ENCODE measurements around the gene PAK4.
"Not testable (repeated sequence)": the region's sequence is repeated elsewhere in the genome, so short reads cannot be mapped to it uniquely, and the experiment has no call there.

Gene PAK4

DNA sequence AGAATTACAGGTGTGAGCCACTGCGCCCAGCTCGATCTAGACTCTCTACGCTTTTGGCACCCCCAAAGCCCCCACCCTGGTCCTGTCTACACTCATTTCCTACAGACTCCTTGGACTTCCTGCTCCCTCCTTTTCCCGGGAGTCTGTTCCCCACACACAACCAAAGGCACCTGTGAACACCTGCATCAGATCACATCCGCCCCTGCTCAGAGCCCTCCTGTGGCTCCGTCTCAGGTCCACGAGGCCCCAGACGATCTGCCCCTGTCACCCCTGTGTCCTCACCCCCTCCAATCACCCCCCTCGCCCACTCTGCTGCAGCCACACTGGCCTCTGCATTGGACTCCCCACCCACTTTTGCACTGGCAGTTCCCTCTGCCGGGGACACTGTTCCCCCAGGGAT is 12.4 kb upstream of the PAK4 start:
- TF ChIP-seq, protein P1, sequence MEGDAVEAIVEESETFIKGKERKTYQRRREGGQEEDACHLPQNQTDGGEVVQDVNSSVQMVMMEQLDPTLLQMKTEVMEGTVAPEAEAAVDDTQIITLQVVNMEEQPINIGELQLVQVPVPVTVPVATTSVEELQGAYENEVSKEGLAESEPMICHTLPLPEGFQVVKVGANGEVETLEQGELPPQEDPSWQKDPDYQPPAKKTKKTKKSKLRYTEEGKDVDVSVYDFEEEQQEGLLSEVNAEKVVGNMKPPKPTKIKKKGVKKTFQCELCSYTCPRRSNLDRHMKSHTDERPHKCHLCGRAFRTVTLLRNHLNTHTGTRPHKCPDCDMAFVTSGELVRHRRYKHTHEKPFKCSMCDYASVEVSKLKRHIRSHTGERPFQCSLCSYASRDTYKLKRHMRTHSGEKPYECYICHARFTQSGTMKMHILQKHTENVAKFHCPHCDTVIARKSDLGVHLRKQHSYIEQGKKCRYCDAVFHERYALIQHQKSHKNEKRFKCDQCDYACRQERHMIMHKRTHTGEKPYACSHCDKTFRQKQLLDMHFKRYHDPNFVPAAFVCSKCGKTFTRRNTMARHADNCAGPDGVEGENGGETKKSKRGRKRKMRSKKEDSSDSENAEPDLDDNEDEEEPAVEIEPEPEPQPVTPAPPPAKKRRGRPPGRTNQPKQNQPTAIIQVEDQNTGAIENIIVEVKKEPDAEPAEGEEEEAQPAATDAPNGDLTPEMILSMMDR (IDR thresholded peaks at IDR 0.05; ENCODE audit: borderline replicate concordance, insufficient read depth, low read depth, low read length), result no peak
- no peak overlapping the region for H3K4me3 ChIP-seq (ENCODE audit: low read depth, low read length)

DNA sequence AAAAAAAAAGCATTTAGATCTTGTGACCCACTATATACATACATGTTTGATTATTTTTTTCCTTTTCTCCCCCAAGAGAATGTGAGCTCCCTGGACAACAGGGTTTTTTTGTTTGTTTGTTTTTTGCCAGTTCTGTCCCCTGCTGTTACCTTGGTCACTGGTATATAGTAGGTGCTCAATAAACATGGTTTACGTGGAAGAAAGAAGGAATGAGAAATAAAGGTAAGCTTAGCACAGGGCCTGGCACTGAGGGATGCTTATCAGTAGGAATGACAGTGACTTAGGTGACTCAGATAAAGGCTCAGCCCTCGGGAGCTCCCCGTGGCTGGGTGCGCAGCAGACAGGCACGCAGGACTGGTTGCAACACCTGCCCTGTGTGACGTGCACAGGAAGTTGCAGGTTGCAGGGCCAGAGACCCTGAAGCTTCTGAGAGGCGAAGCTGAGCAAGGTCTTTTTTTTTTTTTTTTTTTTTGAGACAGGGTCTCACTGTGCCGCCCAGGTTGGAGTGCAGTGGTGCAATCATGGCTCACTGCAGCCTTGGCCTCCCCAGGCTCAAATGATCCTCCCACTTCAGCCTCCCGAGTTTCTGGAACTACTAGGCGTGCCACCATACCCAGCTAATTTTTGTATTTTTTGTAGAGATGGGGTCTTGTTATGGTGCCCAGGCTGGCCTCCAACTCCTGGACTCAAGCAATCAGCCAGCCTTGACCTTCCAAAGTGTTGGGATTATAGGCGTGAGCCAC is 10.3 kb upstream of the PAK4 start:
- no peak overlapping the region for H3K4me3 ChIP-seq (ENCODE audit: low read depth, low read length)
- TF ChIP-seq, protein P1 (IDR thresholded peaks at IDR 0.05; ENCODE audit: borderline replicate concordance, insufficient read depth, low read depth, low read length), result no peak

DNA sequence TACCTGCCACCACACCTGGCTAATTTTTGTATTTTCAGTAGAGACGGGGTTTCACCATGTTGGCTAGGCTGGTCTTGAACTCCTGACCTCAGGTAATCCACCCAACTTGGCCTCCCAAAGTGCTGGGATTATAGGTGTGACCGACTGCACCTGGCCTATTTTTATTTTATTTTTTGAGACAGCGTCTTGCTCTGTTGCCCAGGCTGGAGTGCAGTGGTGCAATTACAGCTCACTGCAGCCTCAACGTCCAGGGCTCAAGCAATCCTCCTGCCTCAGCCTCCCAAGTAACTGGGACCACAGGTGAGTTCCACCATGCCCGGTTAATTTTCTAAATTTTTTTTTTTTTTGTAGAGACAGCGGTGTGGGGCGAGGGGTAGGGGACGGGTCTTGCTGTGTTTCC is 8.6 kb upstream of the PAK4 start:
- not testable (repeated sequence) for H3K4me3 ChIP-seq (ENCODE audit: low read depth, low read length)

DNA sequence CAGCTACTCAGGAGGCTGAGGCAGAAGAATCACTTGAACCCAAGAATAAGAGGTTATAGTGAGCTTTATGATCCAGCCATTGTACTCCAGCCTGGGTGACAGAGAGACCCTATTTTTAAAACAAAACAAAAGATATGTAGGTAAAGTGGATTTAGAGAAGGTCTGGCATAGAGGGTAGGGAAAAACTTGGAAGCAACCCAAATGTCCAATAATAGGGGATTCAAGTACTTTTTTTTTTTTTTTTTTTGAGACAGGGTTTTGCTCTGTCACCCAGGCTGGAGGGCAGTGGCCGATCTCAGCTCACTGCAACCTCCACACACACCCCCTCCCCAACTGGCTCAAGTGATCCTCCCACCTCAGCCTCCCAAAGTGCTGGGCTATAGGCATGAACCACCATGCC is 5.8 kb upstream of the PAK4 start:
- TF ChIP-seq, protein P1 (IDR thresholded peaks at IDR 0.05; ENCODE audit: borderline replicate concordance, insufficient read depth, low read depth, low read length), result no peak
- H3K4me3 ChIP-seq (ENCODE audit: low read depth, low read length), result no peak overlapping the region

DNA sequence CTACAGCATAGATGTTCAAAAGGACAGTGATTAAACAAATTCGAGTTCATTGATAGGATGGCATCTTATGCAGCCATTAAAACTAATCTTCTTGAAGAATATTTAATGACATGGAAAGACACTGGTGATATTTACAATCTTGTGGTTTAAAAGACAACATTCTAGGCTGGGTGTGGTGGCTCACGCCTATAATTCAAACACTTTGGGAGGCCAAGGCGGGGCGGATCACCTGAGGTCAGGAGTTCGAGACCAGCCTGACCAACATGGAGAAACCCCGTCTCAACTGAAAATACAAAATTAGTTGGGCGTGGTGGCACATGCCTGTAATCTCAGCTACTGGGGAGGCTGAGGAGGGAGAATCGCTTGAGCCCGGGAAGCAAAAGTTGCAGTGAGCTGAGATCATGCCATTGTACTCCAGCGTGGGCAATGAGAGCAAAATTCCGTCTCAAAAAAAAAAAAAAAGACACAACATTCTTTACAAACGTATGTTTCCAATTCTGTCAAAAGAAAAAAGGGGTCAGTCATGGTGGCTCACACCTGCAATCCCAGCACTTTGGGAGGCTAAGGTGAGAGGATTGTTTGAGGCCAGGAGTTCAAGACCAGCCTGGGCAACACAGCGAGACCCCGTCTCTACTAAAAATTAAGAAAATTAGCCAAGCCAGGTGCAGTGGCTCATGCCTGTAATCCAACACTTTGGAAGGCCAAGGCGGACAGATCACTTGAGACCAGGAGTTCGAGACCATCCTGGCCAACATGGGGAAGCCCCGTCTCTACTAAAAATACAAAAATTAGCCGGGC is 2.5 kb upstream of the PAK4 start:
- TF ChIP-seq, protein P1 (IDR thresholded peaks at IDR 0.05; ENCODE audit: borderline replicate concordance, insufficient read depth, low read depth, low read length), result no peak

DNA sequence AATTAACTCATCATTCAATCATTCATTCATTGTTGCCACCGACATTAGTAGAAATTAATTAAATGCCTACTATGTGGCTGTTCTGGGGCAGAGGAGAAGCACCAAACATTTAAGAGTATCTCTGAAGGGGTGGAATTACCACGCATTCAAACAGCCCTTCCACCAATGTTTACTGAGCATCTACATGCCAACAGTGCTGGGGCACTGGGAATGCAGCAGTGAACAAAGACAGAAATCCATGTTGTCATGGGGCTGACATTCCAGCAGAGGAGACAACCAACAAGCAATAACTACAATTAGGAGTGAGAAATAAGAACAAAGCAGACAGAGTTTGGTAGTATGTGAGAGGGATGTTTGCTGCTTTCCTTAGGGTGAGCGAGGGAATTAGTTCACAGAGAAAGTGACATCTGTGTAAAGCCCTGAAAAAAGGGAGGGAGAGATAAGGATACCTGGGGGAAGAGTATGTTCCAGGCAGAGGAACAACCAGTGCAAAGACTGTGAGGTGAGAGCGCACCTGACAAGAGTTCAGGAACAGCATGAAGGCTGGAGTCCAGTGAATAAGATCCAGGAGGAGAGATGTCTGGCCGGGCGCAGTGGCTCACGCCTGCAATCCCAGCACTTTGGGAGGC is 1.3 kb upstream of the PAK4 start:
- H3K4me3 ChIP-seq (ENCODE audit: low read depth, low read length), result no peak overlapping the region
- TF ChIP-seq, protein P1 (IDR thresholded peaks at IDR 0.05; ENCODE audit: borderline replicate concordance, insufficient read depth, low read depth, low read length), result no peak

More for the DNA sequence above, 2.5 kb upstream of the PAK4 start:
- no peak overlapping the region for H3K4me3 ChIP-seq (ENCODE audit: low read depth, low read length)

DNA sequence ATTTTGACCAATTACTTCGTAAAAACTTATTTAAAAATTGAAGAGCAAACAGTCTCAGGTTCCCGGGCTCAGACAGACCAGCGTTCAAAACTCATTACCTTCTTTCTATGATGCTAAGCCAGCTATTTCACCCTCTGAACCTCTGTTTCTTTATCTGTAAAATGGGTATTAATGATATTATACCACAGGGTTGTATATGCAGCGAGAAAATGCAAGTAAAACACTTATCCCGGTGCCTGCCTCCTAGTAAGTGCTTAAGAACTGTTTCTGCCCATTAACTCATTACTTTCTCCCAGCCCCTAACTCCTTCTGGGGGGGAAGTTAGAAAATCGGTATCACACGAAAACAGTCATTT is 410 bp upstream of the PAK4 start:
- TF ChIP-seq, protein P1 (IDR thresholded peaks at IDR 0.05; ENCODE audit: borderline replicate concordance, insufficient read depth, low read depth, low read length), result no peak
- peak overlapping the region; percentile 75 for H3K4me3 ChIP-seq (ENCODE audit: low read depth, low read length)
